ENCODE measurements around the gene CNTNAP2. TPM values are rescaled to one million over a fixed set of nuclear protein-coding genes. Genes with fewer than 3 reads are reported as not detected.

Gene CNTNAP2
- total RNA-seq, 1 donor from 2014 or later, result 110 TPM

DNA sequence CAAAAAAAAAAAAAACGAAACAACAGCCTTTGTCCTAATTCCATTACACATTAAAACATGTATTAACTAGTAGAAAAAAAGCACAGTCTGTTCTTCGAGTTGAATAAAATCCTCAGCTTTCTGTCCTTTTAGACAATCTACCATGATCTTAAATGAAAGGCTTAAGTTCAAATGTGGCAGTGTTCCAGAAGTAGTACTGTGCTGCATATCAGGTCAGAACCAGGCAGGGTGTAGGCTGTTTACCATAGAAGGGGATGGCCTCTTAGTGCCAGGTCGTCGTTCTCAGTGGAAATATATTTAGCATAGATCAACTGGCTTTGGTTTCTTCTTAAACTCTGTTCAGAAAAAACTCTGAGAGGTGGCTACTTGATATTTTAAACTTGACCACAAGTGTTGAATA lies 612.0 kb downstream of the CNTNAP2 start:
- FAIRE-seq (no peak), DNase-seq (ENCODE audit: low spot score in 2 of 2) (no peak)

DNA sequence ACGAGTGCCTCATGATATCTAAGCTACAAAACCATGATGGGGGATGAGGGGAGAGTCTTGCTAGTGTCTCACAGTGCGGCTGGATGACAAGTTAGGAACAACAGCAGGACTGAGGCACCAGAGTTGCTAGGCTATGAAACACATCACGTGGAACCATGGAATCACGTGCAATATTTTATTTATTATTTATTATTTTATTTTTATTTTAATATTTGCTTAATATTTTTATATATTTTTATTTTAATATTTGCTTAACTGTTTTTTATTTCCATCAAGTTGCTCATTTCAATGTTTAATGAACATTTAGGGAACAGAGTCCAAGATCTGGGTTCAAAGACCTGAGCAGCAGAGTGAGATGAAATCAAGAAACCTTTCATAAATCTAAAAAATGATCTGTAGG lies 614.6 kb downstream of the CNTNAP2 start:
- DNase-seq (ENCODE audit: low spot score in 2 of 2), result no peak
- no peak for FAIRE-seq

DNA sequence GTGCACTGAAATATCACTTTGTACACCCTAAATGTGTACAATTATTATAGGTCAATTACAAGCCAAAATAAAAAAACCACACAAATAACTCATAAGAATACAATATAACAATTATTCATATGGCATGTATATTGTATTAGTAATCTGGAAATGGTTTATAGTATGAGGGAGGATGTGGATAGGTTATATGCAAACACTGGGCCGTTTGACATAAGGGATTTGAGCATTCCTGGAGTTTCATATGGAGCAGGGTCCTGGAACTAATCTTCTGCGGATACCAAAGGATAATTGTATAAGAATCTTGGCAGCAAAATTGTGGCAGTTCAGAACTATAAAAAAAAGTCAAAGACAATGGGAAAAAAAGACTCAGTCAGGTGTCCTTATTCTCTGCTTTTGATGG lies 619.4 kb downstream of the CNTNAP2 start:
- no peak for DNase-seq (ENCODE audit: low spot score in 2 of 2)
- no peak for FAIRE-seq

DNA sequence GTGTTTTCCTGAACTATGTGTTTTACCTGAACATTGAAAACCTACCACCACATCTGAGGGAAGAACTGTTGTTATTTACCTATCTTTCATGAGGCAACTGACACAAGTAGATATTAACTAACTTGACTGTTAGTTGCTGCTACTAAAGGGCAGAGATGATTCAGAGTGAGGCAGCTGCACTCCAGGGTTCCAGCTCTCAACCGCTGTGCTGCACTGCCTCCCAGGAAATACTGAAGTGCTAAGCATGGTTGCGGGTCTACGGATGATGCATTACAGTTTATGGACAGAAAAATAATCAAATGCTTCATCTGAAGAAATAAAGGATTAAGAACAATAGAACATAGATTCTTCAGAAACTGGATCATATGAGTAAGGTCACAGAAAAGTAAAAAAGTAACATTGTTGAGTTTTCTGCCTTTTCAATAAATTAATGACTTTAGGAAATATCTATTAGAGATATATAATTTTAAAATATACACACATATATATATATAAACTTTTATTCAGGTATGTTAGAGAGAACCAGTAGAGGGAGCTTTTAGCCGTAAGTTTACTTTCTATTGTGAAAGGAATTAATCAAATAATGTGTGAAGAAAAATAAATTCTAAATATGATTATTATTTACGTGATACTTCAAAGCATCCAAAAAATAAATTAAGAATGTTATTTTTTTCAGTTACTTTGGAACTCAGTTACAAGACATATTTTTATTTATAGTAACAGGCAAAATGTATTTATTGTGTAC lies 620.0 kb downstream of the CNTNAP2 start:
- FAIRE-seq, result peak; percentile 90

DNA sequence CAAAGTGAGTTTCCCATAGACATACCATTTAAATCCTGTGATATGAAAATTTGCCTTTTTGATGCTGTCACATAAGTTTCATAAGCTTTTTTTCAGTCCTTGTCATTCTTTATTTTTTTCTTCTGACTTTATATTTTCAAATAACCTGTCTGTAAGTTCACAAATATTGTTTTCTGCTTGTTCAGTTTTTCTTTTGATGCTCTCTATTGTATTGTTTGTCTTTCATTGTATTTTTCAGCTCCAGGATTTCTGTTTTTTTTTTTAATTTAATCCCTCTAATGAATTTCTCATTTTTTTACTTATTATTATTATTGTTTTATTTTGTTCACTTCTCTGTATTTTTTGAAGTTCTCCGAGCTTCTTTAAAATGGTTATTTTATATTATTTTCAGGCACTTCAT lies 623.4 kb downstream of the CNTNAP2 start:
- FAIRE-seq (peak; percentile 40), DNase-seq (ENCODE audit: low spot score in 2 of 2) (no peak)

More for the DNA sequence above, 620.0 kb downstream of the CNTNAP2 start:
- no peak for DNase-seq (ENCODE audit: low spot score in 2 of 2)

DNA sequence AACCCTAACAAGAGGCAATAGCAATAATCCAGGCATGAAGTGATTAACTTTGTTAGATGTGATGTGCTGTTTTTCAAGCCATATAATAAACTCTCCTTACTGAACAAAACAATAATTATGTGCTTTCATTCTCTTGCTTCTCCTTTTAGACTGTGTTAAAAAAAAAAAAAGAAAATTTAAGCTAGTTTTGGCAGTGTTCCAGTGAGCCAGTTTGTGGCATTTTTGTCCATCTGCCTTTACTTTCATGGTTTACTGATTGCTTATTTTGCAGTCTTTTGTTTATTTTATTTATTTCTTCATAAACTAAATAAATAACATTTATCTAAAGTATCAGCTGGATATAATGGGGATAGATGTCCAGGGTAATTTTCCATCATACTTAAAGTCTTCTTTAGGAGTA lies 625.3 kb downstream of the CNTNAP2 start:
- FAIRE-seq (no peak), DNase-seq (ENCODE audit: low spot score in 2 of 2) (no peak)

DNA sequence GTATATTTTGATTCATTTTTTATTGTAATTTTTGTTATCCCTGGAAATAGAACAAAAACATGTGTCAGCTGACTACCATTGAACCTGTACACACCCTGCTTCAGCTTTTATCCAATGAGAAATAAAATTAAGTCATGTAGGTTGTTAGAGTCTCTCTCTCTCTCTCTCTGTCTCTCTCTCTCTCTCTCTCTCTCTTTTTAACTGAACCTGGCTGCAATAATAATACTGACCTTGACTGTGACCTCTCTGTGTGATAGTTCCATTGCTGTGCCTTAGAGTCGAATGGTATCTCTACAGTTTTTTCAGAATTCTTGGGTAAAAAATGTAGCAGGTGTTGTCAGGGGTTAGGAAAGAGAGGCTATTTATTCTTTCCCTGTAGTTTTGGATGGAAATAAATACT lies 637.8 kb downstream of the CNTNAP2 start:
- DNase-seq (ENCODE audit: low spot score in 2 of 2) (no peak), FAIRE-seq (no peak)

DNA sequence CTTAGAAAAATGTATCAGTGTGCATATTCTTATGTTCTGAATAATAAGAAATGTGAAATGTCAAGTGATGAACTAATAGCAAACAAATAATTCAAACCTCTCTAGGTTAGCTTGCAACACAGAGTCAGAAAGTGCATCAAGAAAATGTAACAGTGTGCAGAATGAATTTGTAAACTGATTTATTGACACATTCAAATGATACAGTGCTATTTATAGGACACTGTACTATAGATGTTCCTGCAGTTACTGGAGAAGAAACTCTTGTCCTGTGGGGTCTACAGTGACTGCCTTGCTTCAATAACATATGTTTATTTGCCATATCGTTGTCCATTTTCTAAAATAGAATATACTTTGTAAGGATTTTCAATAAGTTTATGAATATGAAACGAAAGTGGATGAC lies 639.0 kb downstream of the CNTNAP2 start:
- FAIRE-seq (no peak), DNase-seq (ENCODE audit: low spot score in 2 of 2) (no peak)

DNA sequence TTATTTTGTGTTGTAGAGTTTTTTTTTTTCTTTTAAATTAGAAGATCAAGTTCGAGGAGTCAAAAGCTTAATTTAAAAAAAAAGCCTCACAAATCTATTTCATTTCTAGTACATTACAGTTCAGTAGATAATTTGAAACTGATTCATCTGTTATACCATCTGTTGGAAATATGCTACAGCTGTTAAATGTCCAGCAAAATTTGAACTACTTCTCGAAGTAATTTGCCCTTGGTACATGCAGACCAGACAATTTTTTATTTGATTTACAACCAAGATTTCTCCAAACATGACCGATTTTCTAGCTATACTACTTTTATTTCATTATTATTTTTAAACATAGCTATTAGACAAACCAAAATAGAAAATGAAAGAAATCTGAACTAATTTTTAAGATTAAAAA lies 647.9 kb downstream of the CNTNAP2 start:
- FAIRE-seq, result no peak
- DNase-seq (ENCODE audit: low spot score in 2 of 2), result no peak

DNA sequence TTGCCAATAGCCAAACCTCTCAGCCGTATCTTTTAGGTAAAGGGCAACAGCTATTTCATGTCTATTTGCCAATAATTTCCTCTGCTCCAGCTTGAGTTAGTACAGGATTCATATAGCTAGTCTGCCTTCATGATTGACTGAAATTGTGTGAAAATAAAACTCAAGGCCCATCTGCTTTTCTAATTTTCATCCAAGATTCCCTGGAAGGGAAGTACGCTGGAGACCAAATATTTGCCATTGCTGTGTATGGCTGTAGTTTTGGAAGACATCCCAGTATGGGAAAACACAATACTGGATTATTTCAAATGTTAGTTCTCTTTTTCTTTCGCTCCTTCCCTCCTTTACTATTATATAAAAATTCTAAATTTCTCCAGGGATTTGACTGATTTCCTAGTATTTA lies 652.4 kb downstream of the CNTNAP2 start:
- DNase-seq (ENCODE audit: low spot score in 2 of 2), result no peak
- FAIRE-seq, result no peak

DNA sequence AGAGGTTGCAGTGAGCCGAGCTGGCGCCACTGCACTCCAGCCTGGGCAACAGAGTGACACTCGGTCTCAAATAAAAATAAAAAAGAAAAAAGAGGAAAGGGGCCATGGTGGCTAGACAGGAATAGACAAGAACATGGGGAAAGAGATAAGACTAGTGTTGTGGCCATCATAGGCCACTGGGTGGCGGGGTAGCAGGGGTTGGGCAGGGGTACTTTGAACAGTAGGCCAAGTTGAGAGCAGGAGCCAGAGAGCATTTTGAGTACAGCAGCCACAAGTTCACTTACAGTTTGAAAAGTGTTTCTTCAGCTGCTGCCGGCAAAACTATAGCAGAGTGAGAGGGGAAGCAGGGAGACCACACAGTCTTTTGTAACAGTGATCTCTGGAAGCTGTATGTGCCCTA lies 656.0 kb downstream of the CNTNAP2 start:
- FAIRE-seq, result no peak
- DNase-seq (ENCODE audit: low spot score in 2 of 2), result no peak

DNA sequence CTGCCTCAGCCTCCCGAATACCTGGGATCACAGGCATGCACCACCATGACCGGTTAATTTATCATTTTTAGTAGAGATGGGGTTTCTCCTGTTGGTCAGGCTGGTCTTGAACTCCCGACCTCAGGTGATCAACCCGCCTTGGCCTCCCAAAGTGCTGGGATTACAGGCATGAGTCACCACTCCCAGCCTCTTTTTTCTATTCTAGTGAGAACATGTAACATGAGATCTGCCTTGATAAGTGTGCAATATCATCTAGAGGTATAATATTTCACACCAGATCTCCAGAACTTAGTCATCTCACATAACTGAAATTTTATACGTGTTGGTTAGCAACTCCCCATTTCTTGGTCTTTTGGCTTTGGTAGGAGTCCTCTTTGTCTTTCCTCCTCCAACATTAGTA lies 656.9 kb downstream of the CNTNAP2 start:
- FAIRE-seq (no peak), DNase-seq (ENCODE audit: low spot score in 2 of 2) (no peak)

DNA sequence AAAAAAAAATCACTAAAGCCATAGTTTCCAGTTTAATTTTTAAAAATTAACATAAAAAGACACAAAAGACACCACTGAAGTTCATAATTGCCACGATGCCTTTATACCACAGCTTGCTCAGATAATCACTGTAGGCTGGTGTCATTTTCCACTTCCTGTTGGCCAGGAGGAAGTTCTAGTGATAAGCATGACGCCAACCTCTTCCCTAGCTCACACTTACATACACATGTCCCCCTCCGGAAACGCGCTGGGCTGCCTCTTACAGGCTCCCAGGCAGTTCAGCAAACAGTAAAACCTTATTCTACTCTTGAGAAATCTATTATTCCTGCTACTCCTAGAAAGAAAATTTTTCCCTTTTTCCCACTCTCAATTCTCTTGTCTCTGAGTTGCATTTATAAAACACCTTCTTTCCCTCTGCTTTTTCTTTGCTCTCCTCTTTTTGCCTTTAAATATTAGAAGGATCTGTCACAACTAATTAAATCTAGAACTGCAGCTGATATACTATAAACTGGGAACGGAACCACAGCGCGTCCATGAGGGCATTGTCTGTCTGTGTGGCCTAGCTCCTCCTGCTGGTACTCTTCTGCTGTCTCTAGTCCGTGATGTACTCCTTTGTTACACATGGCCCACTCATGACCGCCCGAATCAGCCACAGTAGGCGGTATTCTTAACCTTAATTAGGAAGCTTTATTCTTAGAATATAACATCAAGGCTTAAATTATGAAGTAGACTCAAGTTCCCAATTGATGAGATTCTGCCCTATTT lies 664.9 kb downstream of the CNTNAP2 start:
- FAIRE-seq (no peak), DNase-seq (ENCODE audit: low spot score in 2 of 2) (no peak)

DNA sequence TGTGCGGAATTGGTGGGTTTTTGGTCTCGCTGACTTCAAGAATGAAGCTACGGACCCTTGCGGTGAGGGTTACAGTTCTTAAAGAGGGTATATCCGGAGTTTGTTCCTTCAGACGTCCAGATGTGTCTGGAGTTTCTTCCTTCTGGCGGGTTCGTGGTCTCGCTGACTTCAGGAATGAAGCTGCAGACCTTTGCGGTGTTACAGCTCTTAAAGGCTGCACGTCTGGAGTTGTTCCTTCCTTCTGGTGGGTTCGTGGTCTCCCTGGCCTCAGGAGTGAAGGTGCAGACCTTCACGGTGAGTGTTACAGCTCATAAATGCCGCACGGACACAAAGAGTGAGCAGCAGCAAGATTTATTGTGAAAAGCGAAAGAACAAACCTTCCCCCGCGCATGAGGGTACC lies 670.7 kb downstream of the CNTNAP2 start:
- DNase-seq (ENCODE audit: low spot score in 2 of 2), result no peak
- no peak for FAIRE-seq

DNA sequence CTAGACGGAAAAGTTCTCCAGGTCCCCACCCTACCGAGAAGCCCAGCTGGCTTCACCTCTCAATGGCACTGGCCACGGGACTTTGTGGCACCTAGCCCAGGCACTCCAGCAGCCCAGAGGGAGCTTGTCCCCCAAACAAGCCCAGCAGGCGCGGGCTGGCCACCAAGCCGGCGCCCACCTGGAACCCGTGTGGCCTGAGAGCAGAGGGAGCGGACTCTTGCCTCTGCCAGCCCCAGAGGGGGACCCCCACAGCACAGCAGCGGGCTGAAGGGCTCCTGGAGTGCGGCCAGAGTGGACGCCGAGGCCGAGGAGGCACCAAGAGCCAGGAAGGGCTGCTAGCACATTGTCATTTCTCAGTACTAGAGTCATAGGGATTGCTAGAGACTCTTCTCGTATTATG lies 671.4 kb downstream of the CNTNAP2 start:
- DNase-seq (ENCODE audit: low spot score in 2 of 2) (no peak), FAIRE-seq (no peak)

DNA sequence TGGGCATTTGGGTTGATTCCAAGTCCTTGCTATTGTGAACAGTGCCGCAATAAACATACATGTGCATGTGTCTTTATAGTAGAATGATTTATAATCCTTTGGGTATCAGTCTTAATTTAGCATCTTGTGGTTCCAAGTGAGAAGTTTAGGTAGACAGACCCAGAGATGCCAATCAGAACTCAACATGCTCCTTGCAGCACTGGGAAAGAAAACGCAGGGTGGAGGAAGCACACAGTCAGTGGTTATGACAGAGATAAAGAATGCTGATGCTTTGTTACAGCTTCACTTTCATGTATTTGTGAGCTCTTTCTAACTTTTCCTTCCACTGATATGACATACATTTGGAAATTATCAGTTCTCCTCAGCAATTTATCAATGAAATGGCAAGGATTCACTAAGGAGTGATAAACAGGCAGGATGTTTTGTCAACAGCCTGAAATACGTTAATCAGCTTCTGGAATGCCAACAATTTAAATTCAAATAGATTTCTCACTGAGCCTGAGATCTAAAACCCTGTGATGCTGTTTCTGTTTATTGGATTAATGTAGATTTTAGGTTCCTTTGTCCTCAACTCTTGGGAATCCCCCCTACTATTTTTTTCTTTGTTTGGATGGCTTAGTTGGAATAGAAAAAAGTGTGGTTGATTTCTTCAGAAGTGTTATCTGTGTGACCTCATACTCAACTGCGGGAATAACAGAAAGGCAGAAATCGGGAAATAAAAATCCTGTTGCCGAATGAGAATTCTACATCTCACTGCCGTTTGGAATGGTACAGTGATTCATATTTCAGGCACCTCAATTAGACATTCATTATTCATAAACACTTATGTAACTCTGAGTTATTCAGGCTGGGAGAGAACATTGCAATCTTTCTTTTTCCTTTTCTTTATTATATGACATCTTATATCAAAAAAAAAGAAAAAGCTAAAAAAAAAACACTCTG lies 675.0 kb downstream of the CNTNAP2 start:
- FAIRE-seq (no peak), DNase-seq (ENCODE audit: low spot score in 2 of 2) (peak in 1 of 2 donors; percentile 14)

DNA sequence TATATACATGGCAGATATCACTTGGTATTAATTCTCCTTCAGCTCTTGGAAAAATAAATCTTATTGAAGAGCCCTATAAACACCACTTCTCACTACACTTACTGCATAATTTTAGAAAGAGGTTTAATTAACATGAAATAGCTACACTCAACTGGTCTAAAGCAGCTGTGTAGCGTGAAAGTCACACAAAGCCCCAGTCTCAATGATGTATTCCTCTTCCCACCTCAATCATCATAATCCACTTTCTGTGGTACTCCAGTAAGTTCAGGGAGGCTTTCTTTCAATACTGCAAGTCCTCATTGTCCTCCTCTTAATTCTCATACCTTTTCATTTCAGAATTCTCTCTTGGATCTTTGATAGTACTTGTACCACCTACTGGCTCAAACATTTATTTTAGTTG lies 688.0 kb downstream of the CNTNAP2 start:
- no peak for FAIRE-seq
- no peak for DNase-seq (ENCODE audit: low spot score in 2 of 2)

DNA sequence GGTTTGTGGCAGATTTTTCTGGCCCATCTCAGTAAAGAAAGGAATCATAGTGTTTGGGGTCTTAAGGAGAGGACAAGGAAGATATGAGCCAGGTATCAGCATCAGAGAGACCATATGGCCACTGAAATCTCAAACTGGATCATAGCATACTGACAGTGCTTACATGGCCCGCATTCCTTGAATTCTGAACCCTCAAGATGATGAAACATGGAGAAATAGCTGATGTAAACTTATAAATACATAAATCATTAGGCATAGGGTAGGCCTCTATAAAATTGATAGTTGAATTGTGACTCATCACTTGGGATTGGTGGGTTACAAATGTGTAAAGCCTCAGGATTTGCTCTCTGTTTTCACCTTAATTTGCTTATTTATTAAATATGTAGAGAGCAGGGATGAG lies 688.5 kb downstream of the CNTNAP2 start:
- DNase-seq (ENCODE audit: low spot score in 2 of 2), result no peak
- no peak for FAIRE-seq

DNA sequence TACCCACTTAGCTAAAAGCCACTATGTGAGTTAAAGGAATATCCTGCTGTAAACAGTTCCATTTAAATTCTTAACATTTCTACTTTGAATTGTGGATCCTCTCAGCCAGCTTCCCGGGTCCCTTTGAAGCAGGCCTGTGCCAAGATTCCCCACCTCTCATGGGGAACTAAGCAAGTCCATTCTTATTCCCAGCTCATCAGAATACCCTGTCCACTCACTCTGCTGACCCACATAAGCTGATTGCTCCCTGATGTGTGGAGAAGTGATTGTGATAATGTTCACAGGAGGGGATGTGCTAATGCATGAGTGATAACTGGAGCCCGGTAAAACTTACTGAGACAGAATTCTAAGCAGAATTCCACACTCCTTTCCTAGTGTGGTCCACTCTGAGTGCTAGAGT lies 709.7 kb downstream of the CNTNAP2 start:
- DNase-seq (ENCODE audit: low spot score in 2 of 2), result no peak

DNA sequence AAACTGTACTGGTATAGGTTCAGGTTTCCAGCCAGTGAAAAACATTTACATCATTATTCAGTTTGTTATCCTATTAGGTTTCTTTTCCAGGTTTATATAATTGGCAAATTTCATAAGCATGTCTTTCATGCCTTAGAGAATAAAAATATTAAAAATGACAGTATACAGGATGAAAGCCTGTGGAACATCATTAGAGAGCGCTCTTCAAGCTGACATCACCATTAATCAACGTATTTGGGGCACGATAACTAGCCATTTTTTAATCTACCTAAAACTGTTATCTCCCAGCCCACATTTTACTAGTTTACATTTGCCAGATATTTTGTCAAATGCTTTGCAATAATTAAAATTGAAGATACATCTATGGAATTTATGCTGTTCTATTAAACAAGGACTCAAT lies 714.1 kb downstream of the CNTNAP2 start:
- DNase-seq (ENCODE audit: low spot score in 2 of 2) (no peak), FAIRE-seq (no peak)

More for the DNA sequence above, 709.7 kb downstream of the CNTNAP2 start:
- no peak for FAIRE-seq

DNA sequence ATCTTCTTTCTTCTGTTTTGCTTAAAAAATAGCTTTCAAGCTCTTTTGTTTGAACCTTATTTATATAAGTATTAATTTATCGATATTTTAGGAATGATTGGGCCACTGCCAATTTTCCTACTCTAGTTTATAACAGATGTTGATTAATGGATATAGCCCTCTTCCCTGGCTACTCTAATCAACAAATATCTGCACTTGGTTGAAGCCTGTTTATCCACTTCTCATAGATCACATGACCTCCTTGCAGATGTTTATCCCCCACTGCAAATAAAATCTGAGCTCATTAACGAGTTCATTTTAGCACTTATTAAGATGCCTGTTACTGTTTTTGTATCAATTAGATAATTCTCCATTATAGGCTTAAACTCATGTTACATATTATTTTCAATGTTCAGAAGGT lies 715.3 kb downstream of the CNTNAP2 start:
- DNase-seq (ENCODE audit: low spot score in 2 of 2), result no peak
- no peak for FAIRE-seq

All from frontal cortex (tissue), 4 donors.